ENCODE results near the gene RAPGEFL1. TPM values are rescaled to one million over a fixed set of nuclear protein-coding genes. Genes with fewer than 3 reads are reported as not detected.

RAPGEFL1 gene
- total and polyA plus RNA-seq, 2 donors from 2014 or later = 0.99 to 4.3 TPM

Small RNA genes within 50 kb of the gene (microRNA-seq; reads per million reads assigned to microRNA genes)
- gene MIR6866 (not detected), gene MIR6867 (not detected)

Other genes with a start within 250 kb of the RAPGEFL1 start
- 48.8 TPM for gene ORMDL3, start 249.9 kb upstream of the RAPGEFL1 start, total RNA-seq
- gene ORMDL3, start 249.9 kb upstream of the RAPGEFL1 start, polyA plus RNA-seq (ENCODE audit: insufficient read depth, low read depth, low replicate concordance) = 85.9 TPM
- gene LRRC3C, start 249.7 kb upstream of the RAPGEFL1 start, total RNA-seq = not detected
- not detected for gene LRRC3C, start 249.7 kb upstream of the RAPGEFL1 start, polyA plus RNA-seq (ENCODE audit: insufficient read depth, low read depth, low replicate concordance)
- gene GSDMA, start 214.5 kb upstream of the RAPGEFL1 start, total RNA-seq = 0.47 TPM
- 0.80 TPM for gene GSDMA, start 214.5 kb upstream of the RAPGEFL1 start, polyA plus RNA-seq (ENCODE audit: insufficient read depth, low read depth, low replicate concordance)
- gene PSMD3, start 196.7 kb upstream of the RAPGEFL1 start, total RNA-seq = 66.4 TPM
- gene PSMD3, start 196.7 kb upstream of the RAPGEFL1 start, polyA plus RNA-seq (ENCODE audit: insufficient read depth, low read depth, low replicate concordance) = 63.6 TPM
- gene CSF3, start 162.0 kb upstream of the RAPGEFL1 start, total RNA-seq = not detected
- gene CSF3, start 162.0 kb upstream of the RAPGEFL1 start, polyA plus RNA-seq (ENCODE audit: insufficient read depth, low read depth, low replicate concordance) = not detected
- 66.3 TPM for gene MED24, start 123.1 kb upstream of the RAPGEFL1 start, total RNA-seq
- 53.7 TPM for gene MED24, start 123.1 kb upstream of the RAPGEFL1 start, polyA plus RNA-seq (ENCODE audit: insufficient read depth, low read depth, low replicate concordance)
- 63.9 TPM for gene THRA, start 114.5 kb upstream of the RAPGEFL1 start, total RNA-seq
- 40.8 TPM for gene THRA, start 114.5 kb upstream of the RAPGEFL1 start, polyA plus RNA-seq (ENCODE audit: insufficient read depth, low read depth, low replicate concordance)
- 30.8 TPM for gene NR1D1, start 76.9 kb upstream of the RAPGEFL1 start, total RNA-seq
- 7.1 TPM for gene NR1D1, start 76.9 kb upstream of the RAPGEFL1 start, polyA plus RNA-seq (ENCODE audit: insufficient read depth, low read depth, low replicate concordance)
- gene MSL1, start 55.5 kb upstream of the RAPGEFL1 start, total RNA-seq = 75.4 TPM
- 34.9 TPM for gene MSL1, start 55.5 kb upstream of the RAPGEFL1 start, polyA plus RNA-seq (ENCODE audit: insufficient read depth, low read depth, low replicate concordance)
- gene CASC3, start 36.9 kb upstream of the RAPGEFL1 start, total RNA-seq = 90.8 TPM
- gene CASC3, start 36.9 kb upstream of the RAPGEFL1 start, polyA plus RNA-seq (ENCODE audit: insufficient read depth, low read depth, low replicate concordance) = 32.2 TPM
- 36.4 TPM for gene WIPF2, start 41.8 kb downstream of the RAPGEFL1 start, total RNA-seq
- gene WIPF2, start 41.8 kb downstream of the RAPGEFL1 start, polyA plus RNA-seq (ENCODE audit: insufficient read depth, low read depth, low replicate concordance) = 9.9 TPM
- 1.7 TPM for gene CDC6, start 110.4 kb downstream of the RAPGEFL1 start, total RNA-seq
- gene CDC6, start 110.4 kb downstream of the RAPGEFL1 start, polyA plus RNA-seq (ENCODE audit: insufficient read depth, low read depth, low replicate concordance) = 0.49 TPM
- gene RARA, start 131.7 kb downstream of the RAPGEFL1 start, total RNA-seq = 45.7 TPM
- gene RARA, start 131.7 kb downstream of the RAPGEFL1 start, polyA plus RNA-seq (ENCODE audit: insufficient read depth, low read depth, low replicate concordance) = 22.5 TPM
- 2.6 TPM for gene GJD3, start 187.3 kb downstream of the RAPGEFL1 start, total RNA-seq
- gene GJD3, start 187.3 kb downstream of the RAPGEFL1 start, polyA plus RNA-seq (ENCODE audit: insufficient read depth, low read depth, low replicate concordance) = not detected
- 2.7 TPM for gene TOP2A, start 240.4 kb downstream of the RAPGEFL1 start, total RNA-seq
- gene TOP2A, start 240.4 kb downstream of the RAPGEFL1 start, polyA plus RNA-seq (ENCODE audit: insufficient read depth, low read depth, low replicate concordance) = 0.82 TPM